ENCODE results near the gene CPXM1.
"Not testable (repeated sequence)": the region's sequence is repeated elsewhere in the genome, so short reads cannot be mapped to it uniquely, and the experiment has no call there.

The CPXM1 gene

DNA sequence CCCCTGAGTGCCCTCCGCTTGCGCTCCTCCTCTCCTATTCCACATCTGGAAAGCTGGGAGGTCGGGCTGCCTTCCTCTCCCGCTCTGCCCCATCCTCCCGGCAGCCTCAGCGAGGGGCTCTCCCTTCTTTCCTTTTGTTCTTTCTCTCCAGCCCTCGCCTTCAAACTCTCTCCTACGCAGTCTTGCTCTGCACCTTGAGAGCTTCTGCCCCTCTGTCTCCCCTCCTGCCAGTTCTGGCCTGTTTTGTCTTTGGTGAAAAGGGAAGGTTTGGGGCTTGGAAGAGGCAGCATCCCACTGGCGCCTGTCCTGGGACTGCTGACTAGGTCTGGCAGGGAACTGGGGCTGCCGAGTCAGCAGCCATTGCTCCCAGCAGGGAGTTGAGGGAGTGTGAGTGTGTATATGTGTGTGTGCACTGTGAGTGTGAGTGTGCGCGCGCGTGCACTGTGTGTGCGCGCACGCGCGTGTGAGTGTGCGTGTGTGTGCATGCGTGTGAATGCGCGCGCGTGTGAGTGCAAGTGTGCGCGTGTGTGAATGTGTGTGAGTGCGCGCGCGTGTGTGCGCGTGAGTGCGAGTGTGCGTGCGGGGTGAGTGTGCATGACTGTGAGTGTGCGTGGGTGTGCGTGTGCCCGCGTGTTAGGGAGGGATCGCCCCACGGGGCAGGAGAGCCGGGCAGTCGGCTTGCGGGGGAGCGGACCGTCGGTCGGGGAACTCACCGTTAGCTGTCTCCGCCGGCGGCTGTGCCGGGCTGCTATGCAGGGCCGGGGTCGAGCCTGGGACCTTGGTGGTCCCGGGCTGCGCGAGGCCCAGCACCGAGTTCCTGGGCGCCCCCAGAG, 523 bp downstream of the CPXM1 start:
- DNase-seq: peak in 1 of 2 experiments; percentile 33

DNA sequence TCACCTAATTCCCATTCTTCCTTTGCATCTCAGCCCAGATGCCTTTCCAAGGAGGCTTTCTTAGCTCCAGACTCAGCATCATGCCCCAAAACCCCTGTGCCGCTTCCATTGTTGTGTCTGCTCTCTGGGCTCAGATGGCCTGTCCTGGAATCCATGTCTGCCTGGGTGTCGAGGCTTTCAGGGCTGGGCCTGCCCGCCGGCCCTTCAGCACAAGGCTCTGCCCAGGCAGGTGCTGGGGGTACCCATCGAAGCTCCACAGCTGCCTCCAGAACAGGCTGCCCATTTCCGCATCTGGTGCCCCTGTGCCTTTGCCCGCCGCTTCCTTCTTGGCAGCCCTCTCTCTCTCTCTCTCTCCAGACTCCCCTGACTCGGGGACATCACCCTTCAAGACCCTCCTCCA, 1.2 kb downstream of the CPXM1 start:
- no peak for DNase-seq

DNA sequence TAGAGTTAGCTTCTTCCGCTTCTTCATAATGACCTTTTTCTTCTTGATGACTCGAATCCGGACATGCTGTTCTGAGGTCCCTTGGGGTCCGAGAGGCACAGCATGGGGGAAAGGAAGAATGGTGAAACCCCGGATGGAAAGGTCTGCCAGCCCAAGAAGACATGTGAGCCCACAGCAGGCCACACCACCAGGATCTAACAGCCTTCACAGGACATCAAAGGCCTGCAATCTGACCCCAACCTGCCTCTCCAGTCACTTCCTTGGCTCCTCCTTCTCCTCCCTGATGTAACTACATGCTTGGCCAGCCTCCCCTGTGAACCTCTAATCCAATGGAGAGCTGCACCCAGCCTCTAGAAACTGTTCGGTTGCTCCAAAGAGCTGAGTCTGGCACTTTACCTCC, 1.6 kb downstream of the CPXM1 start:
- DNase-seq: no peak

DNA sequence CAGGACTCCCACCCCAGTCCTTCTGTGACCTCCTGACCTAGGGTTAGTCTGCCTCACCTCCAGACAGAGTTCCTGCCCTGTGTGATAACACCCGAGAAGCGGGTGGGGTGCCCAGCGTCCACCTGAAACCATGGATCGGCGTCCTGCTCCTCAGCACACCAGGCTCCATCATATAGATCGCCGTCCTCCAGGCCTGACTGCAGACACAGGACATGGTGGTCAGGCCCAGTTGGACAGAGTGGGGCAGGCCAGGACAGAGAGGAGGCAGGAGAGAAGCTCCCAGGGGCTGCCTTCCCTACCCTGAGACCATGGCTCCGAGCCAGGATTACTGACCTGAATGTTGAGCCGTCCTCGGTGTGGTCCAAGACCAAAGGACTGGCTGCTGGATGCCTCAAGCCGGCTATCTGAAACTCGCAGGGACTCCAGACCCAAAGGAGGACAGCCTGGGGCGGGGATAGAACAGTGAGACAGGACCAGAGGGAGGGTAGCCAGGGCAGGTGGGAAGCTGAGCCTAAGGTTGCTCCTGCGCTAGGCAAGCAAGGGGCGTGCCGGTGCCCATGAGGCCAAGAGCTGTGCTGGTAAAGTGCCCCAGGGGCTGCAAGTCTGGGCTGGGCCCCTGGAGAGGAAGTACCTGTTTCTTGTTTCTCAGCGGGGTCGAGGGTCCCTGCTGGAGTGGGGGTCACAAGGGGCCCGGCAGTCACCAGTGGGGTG, 2.2 kb downstream of the CPXM1 start:
- DNase-seq: no peak

DNA sequence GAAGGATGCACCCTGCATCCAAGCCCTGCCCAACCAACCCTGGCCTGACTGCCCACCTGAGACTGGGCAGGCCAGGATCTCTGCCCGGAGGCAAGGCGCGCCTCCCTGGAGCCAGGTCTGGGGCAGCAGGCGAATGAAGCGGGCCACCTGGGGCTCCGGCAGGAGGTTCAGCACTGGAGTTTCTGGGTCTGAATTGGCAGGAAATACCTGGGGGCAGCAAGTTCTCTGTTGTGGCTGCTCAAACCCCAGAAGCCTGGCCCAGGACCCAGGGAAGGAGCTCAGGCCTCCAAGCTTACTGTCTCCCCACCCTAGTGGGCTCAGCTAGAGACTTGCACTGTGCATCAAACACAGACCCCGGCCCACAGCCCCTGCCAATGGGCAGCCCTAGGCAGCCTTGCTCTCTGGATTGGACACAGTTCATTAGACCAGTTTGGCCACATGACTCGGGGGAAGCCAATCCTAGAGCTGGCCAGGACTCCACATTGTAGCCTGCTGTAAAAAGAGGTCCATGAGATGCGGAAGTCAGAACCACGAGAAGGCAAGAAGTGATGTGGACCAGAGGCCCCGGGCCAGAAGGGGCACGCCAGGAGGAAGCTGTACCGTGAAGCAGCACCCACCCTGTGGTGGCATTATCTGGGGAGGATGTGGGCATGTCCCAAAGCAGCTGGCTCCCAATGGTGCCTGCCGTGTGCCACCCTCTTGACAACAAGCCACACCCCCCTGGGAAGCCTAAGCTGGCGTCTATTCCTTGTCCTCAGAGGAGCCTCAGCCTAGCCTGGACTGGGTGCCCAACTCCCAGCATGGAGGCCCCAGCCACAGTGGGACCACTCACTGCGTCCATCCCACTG, 3.1 kb downstream of the CPXM1 start:
- no peak for DNase-seq

DNA sequence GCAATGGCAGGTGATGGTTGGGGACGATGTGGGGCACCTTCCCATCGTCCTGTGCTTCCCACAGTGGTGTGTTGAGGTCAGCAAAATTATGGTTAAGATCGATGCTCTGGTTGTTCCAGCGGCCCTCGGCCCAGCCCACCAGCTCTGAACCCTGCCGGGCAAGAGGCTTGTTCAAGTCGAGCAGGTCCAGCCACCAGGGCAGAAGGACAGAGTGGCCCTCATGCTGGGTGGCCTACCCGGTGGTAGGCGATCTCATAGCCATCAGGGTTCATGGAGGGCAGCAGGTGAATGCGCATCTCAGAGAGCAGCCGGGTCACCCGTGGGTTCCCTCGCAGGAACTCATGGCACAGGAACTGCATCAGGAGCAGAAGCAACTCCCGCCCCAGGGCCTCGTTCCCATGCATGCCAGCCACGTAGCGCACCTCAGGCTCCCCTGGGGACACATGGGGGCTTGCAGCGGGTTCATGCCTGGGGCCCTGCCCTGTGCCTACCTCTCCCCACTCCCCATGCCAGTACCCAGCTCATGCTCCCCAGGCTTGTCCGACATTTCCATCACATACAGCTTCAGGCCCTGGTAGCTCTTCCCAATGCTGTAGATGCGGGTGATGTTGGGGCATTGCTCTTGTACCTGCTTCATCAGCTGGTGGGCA, 4.3 kb downstream of the CPXM1 start:
- DNase-seq: no peak

DNA sequence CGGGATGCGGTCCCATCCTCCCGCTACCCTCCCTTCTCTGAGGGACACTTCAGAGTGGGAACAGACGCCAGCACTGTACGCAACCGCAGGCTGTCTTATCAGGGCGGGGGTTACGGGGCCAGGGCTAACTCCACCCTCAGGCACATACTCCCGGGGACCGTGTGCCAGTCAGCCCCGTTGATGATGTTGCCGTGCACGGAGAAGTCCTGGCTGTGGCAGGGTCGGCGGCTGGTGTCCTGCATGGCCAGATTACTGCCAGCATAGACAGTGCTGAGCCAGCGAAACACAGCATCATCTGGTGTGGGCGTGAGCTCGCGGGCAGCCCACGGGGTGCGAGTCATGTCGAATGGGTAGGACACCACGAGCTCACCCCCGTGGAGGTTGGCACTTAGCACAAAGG, 5.0 kb downstream of the CPXM1 start:
- no peak for DNase-seq

DNA sequence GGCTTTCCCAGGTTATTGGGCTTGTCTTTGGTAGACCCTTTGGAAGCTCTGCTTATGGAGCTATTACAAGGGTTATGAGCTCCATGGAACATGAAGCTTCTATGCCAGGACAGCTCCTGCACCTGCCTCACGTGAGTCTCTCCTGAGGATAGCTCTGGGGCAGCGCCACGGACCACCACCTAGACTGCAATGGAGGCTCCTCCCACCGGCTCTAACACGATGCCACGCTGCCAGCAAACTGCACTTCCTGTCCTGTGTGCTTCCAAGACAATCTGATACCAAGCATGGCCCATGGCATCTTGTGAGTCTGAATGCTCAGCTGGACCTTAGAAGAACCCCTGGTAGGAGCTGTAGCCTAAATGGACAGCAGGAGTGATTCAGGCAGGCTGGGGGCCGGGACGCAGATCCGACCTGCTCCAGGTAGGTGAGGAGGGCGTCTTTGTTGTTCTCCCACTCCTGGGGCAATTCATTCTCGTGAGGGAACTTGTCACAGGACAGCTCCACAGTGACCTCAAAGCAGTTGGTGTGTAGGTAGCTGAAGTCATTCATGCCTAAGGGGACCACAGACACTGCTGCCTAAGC, 5.5 kb downstream of the CPXM1 start:
- DNase-seq: no peak

DNA sequence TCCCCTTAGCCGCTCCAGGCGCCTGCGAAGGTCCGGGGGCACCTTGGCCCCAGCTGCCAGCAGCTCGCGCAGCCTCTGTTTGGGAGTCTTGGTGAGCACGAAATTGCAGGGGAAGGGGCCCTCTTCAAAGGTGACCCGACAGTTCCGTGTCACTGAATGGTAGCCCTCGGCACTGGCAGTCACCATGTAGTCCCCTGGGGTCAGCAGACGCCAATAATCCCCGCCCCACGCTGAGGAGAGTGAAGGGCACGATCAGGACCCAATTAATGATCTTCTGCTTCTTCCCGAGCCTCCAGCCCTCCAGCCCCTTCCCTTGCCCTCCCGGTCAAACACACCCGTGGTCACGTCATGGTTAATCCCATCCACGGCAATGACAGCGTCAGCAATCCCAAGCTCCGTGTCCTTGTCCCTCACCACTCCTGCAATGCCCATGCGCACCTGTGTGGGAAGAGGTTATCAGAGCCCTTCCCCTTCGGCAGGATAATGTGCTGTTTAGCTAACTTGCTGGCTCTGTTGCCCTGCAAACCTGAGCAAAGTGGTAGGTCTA, 6.2 kb downstream of the CPXM1 start:
- DNase-seq: no peak

DNA sequence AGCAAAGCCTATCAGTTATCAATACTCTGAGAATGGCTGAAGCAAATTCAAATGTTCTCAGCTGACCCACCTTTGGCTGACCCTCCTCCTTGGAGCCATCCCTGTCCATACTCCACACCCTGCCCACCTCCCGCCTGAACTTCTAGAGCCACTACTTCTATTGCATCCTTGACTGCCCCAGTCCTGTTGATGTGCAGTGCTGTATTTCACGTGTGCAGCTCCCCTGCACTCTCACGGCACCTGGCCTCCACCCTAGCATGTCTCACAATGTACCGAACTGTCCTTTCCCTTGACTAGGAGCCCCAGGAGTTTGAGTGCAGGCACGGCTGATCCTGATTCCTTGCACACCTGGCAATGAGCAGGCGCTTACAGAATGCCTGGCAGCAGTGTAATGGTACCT, 7.0 kb downstream of the CPXM1 start:
- DNase-seq: no peak

DNA sequence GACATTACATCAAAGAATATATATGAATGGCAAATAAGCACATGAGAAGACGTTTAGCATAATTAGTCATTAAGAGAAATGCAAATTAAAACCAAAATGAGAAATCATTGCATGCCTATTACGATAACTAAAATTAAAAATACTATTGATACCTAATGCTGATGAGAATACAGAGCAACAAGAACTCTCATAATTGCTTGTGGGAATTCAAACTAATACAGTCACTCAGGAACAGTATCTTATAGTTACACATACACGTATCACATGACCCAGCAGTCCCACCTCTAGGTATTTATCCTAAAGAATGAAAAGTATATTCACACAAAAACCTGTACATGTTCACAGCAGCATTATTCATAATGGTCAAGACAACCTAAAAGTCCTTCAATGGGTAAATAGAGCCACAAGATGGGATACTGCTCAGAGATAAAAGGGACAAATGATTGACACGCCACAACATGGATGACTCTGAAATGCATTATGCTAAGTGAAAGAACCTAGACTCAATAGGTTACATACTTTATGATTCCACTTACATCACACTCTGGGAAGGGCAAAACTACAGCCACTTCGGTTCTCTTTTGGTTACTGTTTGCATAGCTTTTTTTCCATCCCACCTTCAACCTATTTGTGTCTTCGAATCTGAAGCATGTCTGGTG, 16.4 kb downstream of the CPXM1 start:
- no peak for DNase-seq

DNA sequence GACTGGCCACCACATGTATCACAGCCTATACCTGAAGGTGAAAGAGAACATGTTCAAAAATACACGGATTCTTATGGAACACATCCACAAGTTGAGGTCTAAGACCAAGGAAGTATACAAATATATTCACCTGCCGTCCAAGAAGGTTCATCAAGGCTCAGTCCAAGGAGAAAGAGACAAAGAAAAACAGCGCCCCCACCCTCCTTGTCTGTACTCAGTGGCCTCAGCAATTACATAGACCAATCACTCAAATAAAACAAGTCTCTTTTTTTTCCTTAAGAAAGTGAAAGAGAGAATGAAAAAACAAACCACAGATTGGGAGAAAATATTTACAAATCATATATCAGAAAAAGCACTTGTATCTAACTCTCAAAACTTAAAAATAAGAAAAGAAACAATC, 19.5 kb downstream of the CPXM1 start:
- DNase-seq: no peak

DNA sequence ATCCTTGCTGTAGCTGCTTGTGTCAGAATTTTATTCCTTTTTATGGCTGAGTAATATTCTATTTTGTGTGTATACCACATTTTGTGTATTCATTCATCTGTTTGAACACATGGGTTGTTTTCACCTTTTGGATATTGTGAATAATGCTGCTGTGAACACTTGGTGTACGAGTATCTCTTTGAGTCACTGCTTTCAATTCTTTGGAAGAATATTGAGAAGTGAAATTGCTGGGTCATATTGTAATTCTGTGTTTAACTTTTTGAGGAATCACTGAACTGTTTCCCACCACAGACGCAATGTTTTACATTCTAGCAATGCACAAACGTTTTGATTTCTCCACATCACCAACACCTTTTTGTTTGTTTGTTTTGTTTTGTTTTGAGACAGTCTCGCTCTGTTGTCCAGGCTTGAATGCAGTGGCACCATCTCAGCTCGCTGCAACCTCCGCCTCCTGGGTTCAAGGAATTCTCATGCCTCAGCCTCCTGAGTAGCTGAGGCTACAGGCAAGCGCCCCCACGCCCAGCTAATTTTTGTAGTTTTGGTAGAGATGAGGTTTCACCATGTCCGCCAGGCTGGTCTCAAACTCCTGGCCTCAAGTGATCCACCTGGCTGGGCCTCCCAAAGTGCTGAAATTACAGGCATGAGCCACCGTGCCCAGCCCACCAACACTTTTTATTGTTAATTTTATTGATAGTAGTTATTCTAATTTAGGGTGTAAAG, 21.7 kb downstream of the CPXM1 start:
- DNase-seq: no peak

DNA sequence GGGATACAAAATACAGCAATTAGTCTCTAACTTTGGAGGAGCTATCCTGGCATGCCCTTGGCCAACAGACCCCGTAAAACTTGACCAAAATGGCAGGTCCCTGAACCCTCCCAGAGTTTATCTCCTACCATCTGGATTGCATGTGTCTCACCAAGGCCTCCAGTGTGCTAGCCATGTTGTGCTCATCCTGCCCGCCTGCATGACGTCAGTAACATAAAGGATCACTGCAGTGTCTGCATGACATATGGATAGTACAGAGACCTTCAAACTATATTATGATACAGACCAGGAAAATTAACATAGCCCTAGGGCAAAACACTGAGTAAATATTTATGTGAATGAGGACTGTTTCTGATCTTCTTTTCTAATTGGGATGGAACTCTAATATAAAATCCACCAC, 25.3 kb downstream of the CPXM1 start:
- DNase-seq: no peak

DNA sequence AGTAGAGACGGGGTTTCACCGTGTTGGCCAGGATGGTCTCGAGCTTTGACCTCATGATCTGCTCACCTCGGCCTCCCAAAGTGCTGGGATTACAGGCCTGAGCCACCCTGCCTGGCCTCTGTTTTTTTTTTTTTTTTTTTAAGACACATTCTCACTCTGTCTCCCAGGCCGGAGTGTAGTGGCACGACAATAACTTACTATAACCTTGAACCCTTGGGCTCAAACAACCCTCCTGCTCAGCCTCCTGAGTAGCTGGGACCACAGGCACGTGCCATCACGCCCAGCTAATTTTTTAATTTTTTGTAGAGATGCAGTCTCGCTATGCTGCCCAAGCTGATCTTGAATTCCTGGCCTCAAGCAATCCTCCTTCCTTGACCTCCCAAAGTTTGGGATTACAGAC, 26.6 kb downstream of the CPXM1 start:
- no peak for DNase-seq

DNA sequence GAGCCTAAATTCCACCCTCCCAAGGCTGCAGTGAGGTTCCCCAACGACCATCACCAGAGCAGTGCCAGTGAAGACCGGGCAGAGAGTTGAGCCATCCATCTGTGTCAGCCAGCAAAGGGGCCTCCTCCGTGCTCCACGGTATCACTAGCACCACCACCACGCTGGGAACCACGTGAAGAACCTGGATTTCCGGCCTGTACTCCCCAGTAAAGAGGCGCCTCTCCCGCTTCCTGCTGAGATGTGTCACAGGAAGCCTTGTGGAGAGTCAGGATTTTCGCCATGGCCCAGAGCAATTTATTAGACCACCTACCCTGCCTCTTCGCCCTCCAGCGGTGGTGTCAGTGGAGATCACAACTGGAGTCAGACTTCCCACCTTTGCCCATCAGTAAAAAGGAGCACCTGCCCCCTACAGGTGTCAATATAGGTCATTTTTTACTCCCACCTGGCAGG, 28.8 kb downstream of the CPXM1 start:
- no peak for DNase-seq

DNA sequence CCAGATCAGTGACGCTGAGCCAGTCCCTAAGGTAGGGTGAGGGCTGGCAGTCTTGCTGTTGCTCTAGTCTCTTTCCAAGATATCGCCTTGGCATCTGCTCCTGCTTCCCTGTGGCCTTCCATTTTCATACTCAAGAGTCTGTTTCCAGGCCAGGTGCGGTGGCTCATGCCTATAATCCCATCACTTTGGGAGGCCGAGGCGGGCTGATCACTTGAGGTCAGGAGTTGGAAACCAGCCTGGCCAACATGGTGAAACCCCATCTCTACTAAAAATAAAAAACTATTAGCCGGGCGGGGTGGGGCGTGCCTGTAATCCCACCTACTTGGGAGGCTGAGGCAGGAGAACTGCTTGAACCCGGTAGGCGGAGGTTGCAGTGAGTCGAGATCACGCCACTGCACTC, 30.3 kb downstream of the CPXM1 start:
- DNase-seq: not testable (repeated sequence)

DNA sequence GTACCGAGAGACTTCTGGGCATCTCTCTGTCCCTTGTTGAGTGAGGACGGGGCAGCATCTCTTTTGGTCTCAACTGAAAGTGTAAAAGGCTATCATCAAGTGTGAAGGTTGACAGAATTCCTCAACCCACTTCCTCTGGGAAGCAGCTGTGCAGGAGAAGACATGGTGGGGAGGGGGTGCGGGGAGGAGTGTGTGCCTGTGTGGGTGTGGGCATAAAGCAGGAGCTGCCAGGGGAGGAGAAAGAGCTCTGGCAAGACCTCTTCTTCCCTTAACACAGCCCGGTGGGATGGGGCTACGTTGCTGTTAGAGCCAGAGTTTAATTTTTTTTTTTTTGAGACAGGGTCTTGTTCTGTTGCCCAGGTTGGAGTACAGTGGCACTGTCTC, 31.8 kb downstream of the CPXM1 start:
- no peak for DNase-seq

DNA sequence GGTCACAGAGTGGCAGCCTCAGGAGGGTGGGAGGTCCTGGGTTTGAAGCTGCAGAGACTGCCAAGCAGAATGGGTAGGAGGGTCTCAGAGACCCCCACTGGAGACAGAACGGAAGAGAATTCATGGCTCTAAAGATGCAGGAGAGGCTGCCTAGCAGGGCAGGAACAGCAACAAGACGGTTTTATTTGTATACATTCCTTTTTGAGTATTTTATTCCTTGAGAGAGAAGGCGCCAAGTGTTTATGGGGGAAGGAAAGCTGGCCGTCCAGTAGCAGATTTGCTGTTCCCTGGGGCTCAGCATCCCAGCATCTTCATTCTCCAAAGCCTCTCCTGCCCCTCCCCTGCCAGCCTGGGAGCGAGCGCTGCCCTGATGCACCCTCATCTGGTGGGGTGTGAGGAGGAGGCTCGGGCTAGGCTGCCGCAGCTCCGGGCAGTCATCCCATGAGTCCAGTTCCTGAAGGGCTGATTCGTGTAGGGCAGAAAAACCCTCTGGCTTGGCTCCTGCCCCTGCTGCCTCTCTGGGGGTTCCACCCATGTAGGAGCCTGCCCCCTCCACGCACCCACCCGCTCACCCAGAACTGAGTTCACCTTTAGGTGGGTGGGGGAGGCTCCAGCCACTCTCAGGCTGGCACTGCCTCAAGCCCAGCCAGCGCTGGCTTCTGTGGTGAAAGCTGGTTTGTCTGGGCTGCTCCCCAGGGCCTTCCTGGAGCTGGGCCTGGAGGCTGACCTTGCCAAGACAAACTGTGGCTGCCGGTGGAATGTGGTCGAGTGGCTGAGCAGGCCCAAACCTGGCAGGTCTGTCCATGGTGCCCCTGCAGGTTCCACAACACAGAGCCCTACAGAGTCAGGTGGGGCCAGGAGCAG, 32.4 kb downstream of the CPXM1 start:
- DNase-seq: no peak

DNA sequence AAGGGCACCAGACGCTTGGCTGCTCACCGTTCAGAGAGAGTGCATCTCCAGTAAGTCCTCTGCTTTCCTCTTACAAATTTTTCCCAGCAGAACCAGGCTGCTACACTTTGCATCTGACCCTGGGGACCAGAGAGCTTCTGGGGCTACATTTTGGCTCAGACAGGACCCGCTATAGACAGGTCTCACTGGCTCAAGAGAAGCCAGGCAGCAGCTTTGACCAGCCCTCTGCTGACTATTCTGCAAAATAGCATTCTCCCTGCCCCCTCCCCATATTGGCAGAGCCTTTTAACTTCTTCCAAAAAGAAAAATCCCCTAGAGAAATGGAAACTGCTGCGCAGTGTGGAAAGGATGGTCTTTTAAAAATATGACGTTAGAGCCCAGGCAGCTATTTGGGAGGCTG, 37.2 kb downstream of the CPXM1 start:
- DNase-seq: no peak
